ENCODE data around the gene TSHZ2. TPM values are rescaled to one million over a fixed set of nuclear protein-coding genes. Genes with fewer than 3 reads are reported as not detected.

TSHZ2 gene
- total and polyA plus RNA-seq, 9 of the 15 experiments (the other 6 are each of a cell fraction or from before 2014, with no cell fraction given) = 0.03 to 0.20 (median 0.05) TPM; not detected in 4

- H3K4me2 ChIP-seq (ENCODE audit: insufficient read depth, low read length) = no peak overlapping the region
- ChIA-PET POLR2A (interaction anchor here (0.7 kb wide), 2 partner anchors 103 to 405 kb away, joined by 3 to 4 read pairs; no protein-coding TSS in a partner anchor), CTCF (ENCODE audit: low intra/inter-chr PET ratio) (interaction anchor here (0.6 kb wide), 1 partner anchor 445 kb away, joined by 3 read pairs; no protein-coding TSS in a partner anchor)
- DNase-seq (ENCODE audit: extremely low read depth in 1 of 4, low spot score in 3 of 4) (no peak), ATAC-seq (no peak), FAIRE-seq (no peak)
- H3K27me3 ChIP-seq (ENCODE audit: control insufficient read depth in 2 of 2, insufficient read depth in 2 of 2, low read length in 2 of 2) = peaks cover 0 to 26% of the 10 kb centered on the region in 2 experiments; a peak in 3 of 5 replicates
- no peaks in the 10 kb centered on the region for H3K9me3 ChIP-seq (replicated peaks; ENCODE audit: control insufficient read depth, insufficient read depth, low read depth, low read length)
- WGBS (ENCODE audit: insufficient coverage, low coverage, missing lambda C conversion rate) = 13% methylated on average over 3 of the region's 3 CpGs
- TF ChIP-seq L3MBTL2 (IDR thresholded peaks at IDR 0.05) = no peak
- no peak for TF ChIP-seq THRA (IDR thresholded peaks at IDR 0.05)
- TF ChIP-seq FOXK1 (CRISPR knock-in tag; IDR thresholded peaks at IDR 0.05; ENCODE audit: borderline replicate concordance) = no peak
- TF ChIP-seq ATF4 (CRISPR knock-in tag; IDR thresholded peaks at IDR 0.05) = no peak
- TF ChIP-seq E2F6 (IDR thresholded peaks at IDR 0.05; ENCODE audit: borderline replicate concordance in 1 of 2, extremely low read depth in 1 of 2, insufficient read depth in 1 of 2, insufficient read length in 1 of 2, low read depth in 1 of 2, low read length in 1 of 2, poor library complexity in 1 of 2, severe bottlenecking in 1 of 2) = no peak
- no peak for TF ChIP-seq YY1 (IDR thresholded peaks at IDR 0.05; ENCODE audit: borderline replicate concordance in 1 of 3, control insufficient read depth in 1 of 3, extremely low read depth in 1 of 3, insufficient read depth in 3 of 3, insufficient read length in 1 of 3, insufficient replicate concordance in 2 of 3, low read depth in 1 of 3, low read length in 2 of 3)
- TF ChIP-seq CTCF (IDR thresholded peaks at IDR 0.05 in 2 of 3, conservative IDR thresholded peaks at IDR 0.05 in 1 of 3; ENCODE audit: insufficient read depth in 2 of 3, low read depth in 1 of 3, low read length in 3 of 3) = peak in 2 of 3 experiments; percentile 31 to 39; a peak in 2 of 6 replicates
- no peak for TF ChIP-seq ZNF354B (CRISPR knock-in tag; IDR thresholded peaks at IDR 0.05)
- no peak overlapping the region for H3K9ac ChIP-seq (ENCODE audit: insufficient read depth in 1 of 2, low read depth in 2 of 2, low read length in 2 of 2)
- no peaks in the 10 kb centered on the region for H3K36me3 ChIP-seq (ENCODE audit: control insufficient read depth, insufficient read depth, low read length)
- no peaks in the 10 kb centered on the region; a peak in 1 of 5 replicates for H3K4me1 ChIP-seq (replicated peaks in 1 of 2; ENCODE audit: control insufficient read depth in 2 of 2, insufficient read depth in 2 of 2, low read length in 2 of 2)
- no peak overlapping the region for H3K4me3 ChIP-seq
- in situ Hi-C loops (cut with MboI) = no loop called here
- H3K27ac ChIP-seq (ENCODE audit: extremely low read depth, low read depth, low read length) = no peak overlapping the region
- no TSS peak for BruUV-seq (replicated peaks)
- no peaks in the 10 kb centered on the region for H3K79me2 ChIP-seq (ENCODE audit: control insufficient read depth, insufficient read depth, low read length)
- H2AFZ ChIP-seq (ENCODE audit: low read depth, low read length) = no peak overlapping the region
- no peaks in the 10 kb centered on the region for H4K20me1 ChIP-seq (replicated peaks; ENCODE audit: control insufficient read depth, insufficient read depth, low read length)
- no peaks in the 10 kb centered on the region for H3K9me1 ChIP-seq (ENCODE audit: control insufficient read depth, insufficient read depth, low read length)
- intact Hi-C loops (cut with micrococcal nuclease) = no loop called here
Observed at GRCh38 chr20:53381568-53382262, 409.6 kb downstream of the TSHZ2 start.
